GM19023 (cell line): ENCODE data around the gene TBC1D22A.
"Not testable (repeated sequence)": the region's sequence is repeated elsewhere in the genome, so short reads cannot be mapped to it uniquely, and the experiment has no call there.

Experiments used
- ATAC-seq: cut with Tn5 transposase; IDR thresholded peaks from one replicate; pipeline ENCODE4 v1.9.1; 2021; ENCODE audit warnings: mild to moderate bottlenecking, moderate library complexity; ENCODE audit not compliant: unreplicated experiment

The TBC1D22A gene

GRCh38 chr22:47156352-47157092 is 394.1 kb downstream of the TBC1D22A start:
- no peak for ATAC-seq

GRCh38 chr22:47157093-47157420 is 394.6 kb downstream of the TBC1D22A start:
- ATAC-seq: no peak

- ATAC-seq: no peak
Measured at GRCh38 chr22:47157486-47158270, 395.2 kb downstream of the TBC1D22A start.

GRCh38 chr22:47158457-47158856 is 396.0 kb downstream of the TBC1D22A start:
- no peak for ATAC-seq

- no peak for ATAC-seq
Measured at GRCh38 chr22:47159592-47159991, 397.1 kb downstream of the TBC1D22A start.

- ATAC-seq: no peak
Measured at GRCh38 chr22:47160141-47160541, 397.7 kb downstream of the TBC1D22A start.

GRCh38 chr22:47160781-47161520 is 398.5 kb downstream of the TBC1D22A start:
- no peak for ATAC-seq

- ATAC-seq: no peak
Measured at GRCh38 chr22:47161631-47162030, 399.2 kb downstream of the TBC1D22A start.

GRCh38 chr22:47162865-47163264 is 400.4 kb downstream of the TBC1D22A start:
- ATAC-seq: no peak

GRCh38 chr22:47163481-47163855 is 401.0 kb downstream of the TBC1D22A start:
- ATAC-seq: no peak

GRCh38 chr22:47163856-47164513 is 401.5 kb downstream of the TBC1D22A start:
- ATAC-seq: no peak

GRCh38 chr22:47164514-47165337 is 402.3 kb downstream of the TBC1D22A start:
- ATAC-seq: no peak

- ATAC-seq: no peak
Measured at GRCh38 chr22:47165338-47166032, 403.0 kb downstream of the TBC1D22A start.

- no peak for ATAC-seq
Measured at GRCh38 chr22:47166033-47166404, 403.6 kb downstream of the TBC1D22A start.

GRCh38 chr22:47166446-47167016 is 404.1 kb downstream of the TBC1D22A start:
- no peak for ATAC-seq

- no peak for ATAC-seq
Measured at GRCh38 chr22:47167056-47167455, 404.6 kb downstream of the TBC1D22A start.

- not testable (repeated sequence) for ATAC-seq
Measured at GRCh38 chr22:47167921-47168320, 405.5 kb downstream of the TBC1D22A start.

GRCh38 chr22:47168441-47168840 is 406.0 kb downstream of the TBC1D22A start:
- no peak for ATAC-seq
